Astrocyte of the cerebellum (primary cell): ENCODE measurements around the gene ZBTB47.

ENCODE experiments used
- DNase-seq: peaks from one replicate; pipeline ENCODE4 v3.0.0-alpha.2; 2011; ENCODE audit warnings: low read depth
- H3K4me3 ChIP-seq: 2 replicates; pipeline ENCODE4 v1.5.1; 2011; ENCODE audit warnings: mild to moderate bottlenecking, low read depth, low read length, moderate library complexity
- in situ Hi-C: cut with HindIII; loops from 2 replicates; pipeline ENCODE4 v1.10.0; 2017; ENCODE audit warnings: low sequenced_read_pairs
- TF ChIP-seq, protein P1 (sequence below): IDR thresholded peaks from 2 replicates; pipeline ENCODE4 v1.5.1; 2012; ENCODE audit warnings: low read length, low read depth, moderate library complexity, mild to moderate bottlenecking; ENCODE audit errors: missing control alignments

Gene ZBTB47

DNA sequence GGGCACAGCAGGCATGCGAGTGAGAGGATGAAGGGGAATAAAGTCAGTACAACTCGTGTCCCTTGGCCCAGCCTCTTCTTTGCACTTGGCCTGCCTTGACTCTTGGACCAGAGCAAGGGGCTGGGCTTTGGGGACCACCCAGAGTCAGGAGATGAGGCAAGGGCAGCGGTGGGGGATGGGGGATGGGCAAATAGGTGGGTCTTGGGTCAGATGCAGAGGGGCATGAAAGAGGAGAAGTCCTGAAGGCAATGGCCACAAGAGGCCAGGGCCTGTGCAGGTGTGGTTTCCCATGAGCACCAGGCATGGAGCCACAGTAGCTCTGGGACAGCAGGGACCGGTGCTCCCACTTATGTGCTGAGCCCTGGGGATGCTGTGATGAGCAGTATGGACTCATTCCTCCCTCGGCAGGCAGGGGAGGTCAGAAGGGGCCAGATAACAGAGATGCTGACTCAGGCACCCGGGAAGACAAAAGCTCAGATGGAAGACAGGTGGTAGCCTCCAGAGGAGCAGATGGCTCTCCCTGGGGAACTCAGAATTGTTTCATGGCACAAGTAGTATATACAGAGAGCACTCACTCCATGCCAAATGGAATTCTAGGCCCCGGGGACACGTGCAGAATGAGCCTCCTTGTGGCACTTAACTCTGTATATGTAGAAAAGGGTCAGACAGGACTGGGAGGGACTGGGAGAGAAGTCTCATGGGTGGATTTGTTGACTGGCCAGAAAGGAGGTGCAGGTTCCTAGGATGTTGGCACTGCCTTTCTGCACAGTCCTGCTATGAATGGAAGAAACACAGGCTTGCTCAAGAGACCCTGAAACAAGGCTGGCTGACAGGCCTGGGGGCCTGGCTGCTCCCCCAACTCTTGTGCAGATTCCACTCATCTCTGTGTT lies 14.3 kb downstream of the ZBTB47 start:
- no peak for DNase-seq
- TF ChIP-seq, protein P1, sequence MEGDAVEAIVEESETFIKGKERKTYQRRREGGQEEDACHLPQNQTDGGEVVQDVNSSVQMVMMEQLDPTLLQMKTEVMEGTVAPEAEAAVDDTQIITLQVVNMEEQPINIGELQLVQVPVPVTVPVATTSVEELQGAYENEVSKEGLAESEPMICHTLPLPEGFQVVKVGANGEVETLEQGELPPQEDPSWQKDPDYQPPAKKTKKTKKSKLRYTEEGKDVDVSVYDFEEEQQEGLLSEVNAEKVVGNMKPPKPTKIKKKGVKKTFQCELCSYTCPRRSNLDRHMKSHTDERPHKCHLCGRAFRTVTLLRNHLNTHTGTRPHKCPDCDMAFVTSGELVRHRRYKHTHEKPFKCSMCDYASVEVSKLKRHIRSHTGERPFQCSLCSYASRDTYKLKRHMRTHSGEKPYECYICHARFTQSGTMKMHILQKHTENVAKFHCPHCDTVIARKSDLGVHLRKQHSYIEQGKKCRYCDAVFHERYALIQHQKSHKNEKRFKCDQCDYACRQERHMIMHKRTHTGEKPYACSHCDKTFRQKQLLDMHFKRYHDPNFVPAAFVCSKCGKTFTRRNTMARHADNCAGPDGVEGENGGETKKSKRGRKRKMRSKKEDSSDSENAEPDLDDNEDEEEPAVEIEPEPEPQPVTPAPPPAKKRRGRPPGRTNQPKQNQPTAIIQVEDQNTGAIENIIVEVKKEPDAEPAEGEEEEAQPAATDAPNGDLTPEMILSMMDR, result no peak
- no peak overlapping the region for H3K4me3 ChIP-seq
- in situ Hi-C loops, result no loop called here

DNA sequence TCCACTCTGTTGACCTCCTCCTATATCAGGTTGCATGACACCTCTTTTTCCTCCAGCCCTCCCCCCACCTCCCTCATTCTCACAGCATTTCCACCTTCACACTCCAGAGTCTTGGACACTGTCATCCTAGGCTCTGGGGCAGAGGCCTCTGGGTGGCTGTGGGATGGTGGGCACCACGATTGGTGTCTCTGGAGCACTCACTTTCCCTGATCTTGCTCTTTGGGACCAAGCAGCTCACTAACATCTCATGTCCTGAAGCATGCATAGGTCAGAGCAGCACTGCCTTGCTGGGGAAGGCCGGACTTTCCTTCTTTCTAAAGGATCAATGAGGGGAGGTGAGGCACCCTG lies 14.9 kb downstream of the ZBTB47 start:
- H3K4me3 ChIP-seq, result no peak overlapping the region
- in situ Hi-C loops, result no loop called here
- DNase-seq, result no peak
- TF ChIP-seq, protein P1, result no peak

DNA sequence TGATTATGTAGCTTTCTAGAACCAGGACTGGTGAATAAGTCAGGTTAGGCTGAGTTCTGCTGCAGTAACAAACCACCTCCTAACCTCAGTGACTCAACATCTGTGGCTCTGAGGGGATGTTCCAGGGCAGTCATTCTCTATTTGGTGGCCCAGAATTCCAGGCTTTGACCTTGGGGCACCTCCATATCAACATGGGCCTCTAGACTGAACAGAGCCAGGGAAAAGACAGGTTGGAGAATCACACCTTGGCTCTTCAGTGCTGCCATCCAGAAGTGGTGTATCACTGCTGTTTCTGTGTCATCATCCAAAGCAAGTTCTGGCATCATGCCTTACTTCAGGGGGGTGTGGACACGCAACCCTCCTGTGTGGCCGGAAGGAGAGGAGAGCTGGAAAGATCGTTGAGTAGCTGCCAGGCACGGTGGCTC lies 15.3 kb downstream of the ZBTB47 start:
- TF ChIP-seq, protein P1, result no peak
- H3K4me3 ChIP-seq, result no peak overlapping the region
- no peak for DNase-seq
- in situ Hi-C loops, result no loop called here

DNA sequence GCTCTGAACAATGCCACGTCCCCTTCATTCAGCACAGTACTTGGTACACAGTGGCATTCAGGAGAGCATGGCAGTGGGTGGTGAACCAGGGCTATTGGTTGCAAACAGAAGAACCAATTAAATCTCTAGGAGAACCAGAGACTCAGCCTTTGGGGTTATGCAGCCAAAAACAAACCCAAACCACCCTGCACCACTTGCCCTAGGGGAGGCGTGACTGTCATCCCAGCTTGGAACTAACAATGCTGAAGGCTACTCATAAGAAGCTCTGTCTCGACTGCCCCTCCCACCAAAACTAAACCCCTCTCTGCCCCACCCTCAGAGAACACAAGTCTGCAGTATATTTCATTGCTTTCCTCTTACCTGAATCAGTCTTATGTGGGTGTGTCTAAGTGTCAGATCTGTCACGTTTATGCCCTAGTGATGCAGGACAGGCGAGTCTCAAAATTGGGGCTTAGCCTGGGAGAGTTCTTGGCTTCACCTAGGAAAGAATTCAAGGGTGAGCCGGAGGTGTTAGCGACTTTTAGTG lies 16.6 kb downstream of the ZBTB47 start:
- in situ Hi-C loops, result no loop called here
- H3K4me3 ChIP-seq, result no peak overlapping the region
- DNase-seq, result no peak
- TF ChIP-seq, protein P1, result no peak

DNA sequence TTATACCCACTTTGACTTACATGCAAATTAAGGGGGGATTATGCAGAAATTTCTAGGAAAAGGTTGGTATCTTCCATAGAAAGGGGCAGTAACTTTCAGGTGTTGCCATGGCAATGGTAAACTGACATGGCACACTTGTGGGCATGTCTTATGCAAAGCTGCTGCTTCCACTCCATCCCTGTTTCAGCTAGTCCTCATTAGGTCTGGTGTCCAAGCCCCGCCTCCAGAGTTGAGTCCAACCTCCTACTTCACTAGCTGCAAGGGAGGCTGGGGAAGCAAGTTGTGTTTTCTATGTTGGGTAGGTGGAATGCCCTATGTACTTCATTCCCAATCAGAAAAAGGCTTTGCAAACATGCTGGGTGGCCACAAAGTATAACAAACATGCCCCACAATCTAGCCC lies 17.2 kb downstream of the ZBTB47 start:
- no peak overlapping the region for H3K4me3 ChIP-seq
- TF ChIP-seq, protein P1, result no peak
- no peak for DNase-seq
- in situ Hi-C loops, result no loop called here

DNA sequence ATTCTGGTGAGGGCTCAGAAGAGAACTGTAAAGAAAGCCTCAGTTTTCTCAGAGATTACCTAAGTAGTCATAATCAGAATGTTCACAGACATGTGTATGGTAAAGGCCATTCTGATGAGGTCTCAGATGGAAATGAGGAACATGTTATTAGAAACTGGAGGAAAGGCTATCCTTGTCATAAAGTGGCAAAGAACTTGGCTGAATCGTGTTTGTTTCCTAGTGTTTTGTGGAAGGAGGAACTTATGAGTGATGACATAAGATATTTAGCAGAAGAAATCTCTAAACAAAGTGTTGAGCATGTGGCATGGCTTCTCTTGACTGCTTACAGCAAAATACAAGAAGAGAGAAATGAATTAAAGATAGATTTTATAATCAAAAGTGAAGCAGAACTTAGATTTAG lies 19.0 kb downstream of the ZBTB47 start:
- TF ChIP-seq, protein P1, result no peak
- H3K4me3 ChIP-seq, result no peak overlapping the region
- DNase-seq, result no peak
- in situ Hi-C loops, result no loop called here
